ENCODE results near the gene COPS7A. TPM values are rescaled to one million over a fixed set of nuclear protein-coding genes. Genes with fewer than 3 reads are reported as not detected.

Gene COPS7A
- 34.6 and 36.2 TPM in 2 replicates for total RNA-seq

GRCh38 chr12:6723607-6724408, at the start of gene COPS7A:
Gene COPS7A, plus strand, starts transcription at chr12:6724046. Its CDS starts 611 bp downstream, at chr12:6724657.
- no peaks in the 10 kb centered on the region for H3K27me3 Mint-ChIP-seq (ENCODE audit: insufficient read depth)
- peak within 1 kb of the TSS; percentile 91 for H3K27ac Mint-ChIP-seq
- intact Hi-C loops (cut with micrococcal nuclease) = loop anchor here (1.0 to 2.0 kb wide), 15 partner anchors 19 to 294 kb away; partner anchors contain the start of genes EMG1, IFFO1, ING4 and LPCAT3

GRCh38 chr12:6676962-6677361, 46.9 kb upstream of the COPS7A start:
- Mint-ChIP-seq H3K4me3 (no peak overlapping the region), H3K36me3 (ENCODE audit: low read depth) (peaks cover 68% of the 10 kb centered on the region), H3K27me3 (ENCODE audit: insufficient read depth) (no peaks in the 10 kb centered on the region), H3K4me1 (ENCODE audit: low read depth) (peaks cover 6% of the 10 kb centered on the region), H3K9me3 (no peaks in the 10 kb centered on the region), H3K27ac (no peak overlapping the region)
- intact Hi-C loops (cut with micrococcal nuclease) = no loop called here
- DNase-seq (ENCODE audit: low spot score) = no peak

More at GRCh38 chr12:6723607-6724408, at the start of gene COPS7A:
- peak within 1 kb of the TSS; percentile 92 for H3K4me3 Mint-ChIP-seq
- peak; percentile 98 for DNase-seq (ENCODE audit: low spot score)
- peaks cover 6% of the 10 kb centered on the region for H3K36me3 Mint-ChIP-seq (ENCODE audit: low read depth)
- peaks cover 33% of the 10 kb centered on the region for H3K4me1 Mint-ChIP-seq (ENCODE audit: low read depth)
- no peaks in the 10 kb centered on the region for H3K9me3 Mint-ChIP-seq

- Mint-ChIP-seq H3K9me3 (no peaks in the 10 kb centered on the region), H3K36me3 (ENCODE audit: low read depth) (peaks cover 38% of the 10 kb centered on the region), H3K4me3 (no peak overlapping the region)
Measured at GRCh38 chr12:6684609-6685008, 39.2 kb upstream of the COPS7A start.

GRCh38 chr12:6685814-6686213, 38.0 kb upstream of the COPS7A start:
- H3K4me1 Mint-ChIP-seq (ENCODE audit: low read depth) = peaks cover 55% of the 10 kb centered on the region
- H3K9me3 Mint-ChIP-seq = no peaks in the 10 kb centered on the region
- H3K36me3 Mint-ChIP-seq (ENCODE audit: low read depth) = peaks cover 37% of the 10 kb centered on the region
- no peaks in the 10 kb centered on the region for H3K27me3 Mint-ChIP-seq (ENCODE audit: insufficient read depth)
- no peak overlapping the region for H3K4me3 Mint-ChIP-seq
- H3K27ac Mint-ChIP-seq = no peak overlapping the region
- intact Hi-C loops (cut with micrococcal nuclease) = loop anchor here (5.0 to 10.0 kb wide), 3 partner anchors 86 to 261 kb away; partner anchors contain the start of genes CD4 and LAG3
- DNase-seq (ENCODE audit: low spot score) = no peak

More at GRCh38 chr12:6684609-6685008, 39.2 kb upstream of the COPS7A start:
- H3K27ac Mint-ChIP-seq = no peak overlapping the region
- H3K27me3 Mint-ChIP-seq (ENCODE audit: insufficient read depth) = no peaks in the 10 kb centered on the region
- H3K4me1 Mint-ChIP-seq (ENCODE audit: low read depth) = peaks cover 48% of the 10 kb centered on the region
- intact Hi-C loops (cut with micrococcal nuclease) = loop anchor here (1.0 to 10.0 kb wide), 5 partner anchors 63 to 260 kb away; partner anchors contain the start of genes CD4 and LAG3
- DNase-seq (ENCODE audit: low spot score) = peak; percentile 24

GRCh38 chr12:6688543-6688998, 35.3 kb upstream of the COPS7A start:
- Mint-ChIP-seq H3K27me3 (ENCODE audit: insufficient read depth) (no peaks in the 10 kb centered on the region), H3K27ac (peak overlapping the region; percentile 87), H3K4me1 (ENCODE audit: low read depth) (peaks cover 58% of the 10 kb centered on the region), H3K9me3 (no peaks in the 10 kb centered on the region), H3K4me3 (peak overlapping the region; percentile 97), H3K36me3 (ENCODE audit: low read depth) (peaks cover 33% of the 10 kb centered on the region)
- intact Hi-C loops (cut with micrococcal nuclease) = loop anchor here (2.0 to 10.0 kb wide), 6 partner anchors 84 to 500 kb away; partner anchors contain the start of genes CD4, LAG3, LRRC23 and PEX5
- DNase-seq (ENCODE audit: low spot score) = no peak

- peak within 1 kb of the TSS; percentile 97 for H3K4me3 Mint-ChIP-seq
- H3K4me1 Mint-ChIP-seq (ENCODE audit: low read depth) = peaks cover 58% of the 10 kb centered on the region
- H3K9me3 Mint-ChIP-seq = no peaks in the 10 kb centered on the region
- peak; percentile 94 for DNase-seq (ENCODE audit: low spot score)
- H3K27me3 Mint-ChIP-seq (ENCODE audit: insufficient read depth) = no peaks in the 10 kb centered on the region
- intact Hi-C loops (cut with micrococcal nuclease) = loop anchor here (1.0 to 10.0 kb wide), 18 partner anchors 26 to 500 kb away; partner anchors contain the start of genes CD4, COPS7A, EMG1 and ING4
- H3K27ac Mint-ChIP-seq = peak within 1 kb of the TSS; percentile 87
- H3K36me3 Mint-ChIP-seq (ENCODE audit: low read depth) = peaks cover 32% of the 10 kb centered on the region
Measured at GRCh38 chr12:6688999-6689882, 34.6 kb upstream of the COPS7A start, which contains the start of gene ZNF384. Gene ZNF384, minus strand, starts transcription at chr12:6689375. Its CDS starts 9,855 bp downstream, at chr12:6679520.

- peaks cover 15% of the 10 kb centered on the region for H3K36me3 Mint-ChIP-seq (ENCODE audit: low read depth)
- DNase-seq (ENCODE audit: low spot score) = no peak
- no peak overlapping the region for H3K27ac Mint-ChIP-seq
- H3K27me3 Mint-ChIP-seq (ENCODE audit: insufficient read depth) = peaks cover 2% of the 10 kb centered on the region
- H3K4me3 Mint-ChIP-seq = peak overlapping the region; percentile 52
- intact Hi-C loops (cut with micrococcal nuclease) = no loop called here
- no peaks in the 10 kb centered on the region for H3K9me3 Mint-ChIP-seq
- H3K4me1 Mint-ChIP-seq (ENCODE audit: low read depth) = peaks cover 40% of the 10 kb centered on the region
Measured at GRCh38 chr12:6691473-6691872, 32.4 kb upstream of the COPS7A start.

- no peak for DNase-seq (ENCODE audit: low spot score)
- peaks cover 26% of the 10 kb centered on the region for H3K4me1 Mint-ChIP-seq (ENCODE audit: low read depth)
- no peak overlapping the region for H3K4me3 Mint-ChIP-seq
- no peak overlapping the region for H3K27ac Mint-ChIP-seq
- H3K36me3 Mint-ChIP-seq (ENCODE audit: low read depth) = peaks cover 4% of the 10 kb centered on the region
- H3K9me3 Mint-ChIP-seq = no peaks in the 10 kb centered on the region
- H3K27me3 Mint-ChIP-seq (ENCODE audit: insufficient read depth) = peaks cover 7% of the 10 kb centered on the region
- intact Hi-C loops (cut with micrococcal nuclease) = no loop called here
Measured at GRCh38 chr12:6692888-6693287, 31.0 kb upstream of the COPS7A start.

GRCh38 chr12:6693832-6694355, 30.0 kb upstream of the COPS7A start:
- Mint-ChIP-seq H3K9me3 (no peaks in the 10 kb centered on the region), H3K27me3 (ENCODE audit: insufficient read depth) (peaks cover 16% of the 10 kb centered on the region), H3K4me3 (no peak overlapping the region), H3K4me1 (ENCODE audit: low read depth) (peaks cover 17% of the 10 kb centered on the region), H3K36me3 (ENCODE audit: low read depth) (no peaks in the 10 kb centered on the region), H3K27ac (no peak overlapping the region)
- intact Hi-C loops (cut with micrococcal nuclease) = no loop called here
- no peak for DNase-seq (ENCODE audit: low spot score)

GRCh38 chr12:6694701-6695100, 29.1 kb upstream of the COPS7A start:
- H3K27ac Mint-ChIP-seq = no peak overlapping the region
- intact Hi-C loops (cut with micrococcal nuclease) = no loop called here
- H3K9me3 Mint-ChIP-seq = no peaks in the 10 kb centered on the region
- peaks cover 24% of the 10 kb centered on the region for H3K27me3 Mint-ChIP-seq (ENCODE audit: insufficient read depth)
- no peaks in the 10 kb centered on the region for H3K36me3 Mint-ChIP-seq (ENCODE audit: low read depth)
- H3K4me1 Mint-ChIP-seq (ENCODE audit: low read depth) = peaks cover 23% of the 10 kb centered on the region
- DNase-seq (ENCODE audit: low spot score) = no peak
- no peak overlapping the region for H3K4me3 Mint-ChIP-seq

GRCh38 chr12:6695313-6696045, 28.4 kb upstream of the COPS7A start:
- intact Hi-C loops (cut with micrococcal nuclease) = no loop called here
- H3K9me3 Mint-ChIP-seq = no peaks in the 10 kb centered on the region
- H3K27ac Mint-ChIP-seq = no peak overlapping the region
- no peaks in the 10 kb centered on the region for H3K36me3 Mint-ChIP-seq (ENCODE audit: low read depth)
- no peak overlapping the region for H3K4me3 Mint-ChIP-seq
- peaks cover 16% of the 10 kb centered on the region for H3K4me1 Mint-ChIP-seq (ENCODE audit: low read depth)
- H3K27me3 Mint-ChIP-seq (ENCODE audit: insufficient read depth) = peaks cover 26% of the 10 kb centered on the region
- no peak for DNase-seq (ENCODE audit: low spot score)
